CD4-positive, alpha-beta T cell treated with Interleukin-4 for 1 hour (primary cell): ENCODE results near the gene CYP4F22.
"Not testable (repeated sequence)": the region's sequence is repeated elsewhere in the genome, so short reads cannot be mapped to it uniquely, and the experiment has no call there.

Experiments used
- DNase-seq, 2 donors: peaks; one replicate each; pipeline ENCODE4 v3.0.0-alpha.2; 2020 to 2022

CYP4F22 gene

GRCh38 chr19:15583346-15583745 lies 75.0 kb downstream of the CYP4F22 start:
- no peak for DNase-seq

- DNase-seq = no peak
Measured at GRCh38 chr19:15584095-15584494, 75.8 kb downstream of the CYP4F22 start.

GRCh38 chr19:15584541-15585115 lies 76.3 kb downstream of the CYP4F22 start:
- DNase-seq = peak; percentile 76 to 79

- DNase-seq = peak; percentile 16 to 71
Measured at GRCh38 chr19:15587663-15588062, 79.3 kb downstream of the CYP4F22 start.

GRCh38 chr19:15588265-15588664 lies 79.9 kb downstream of the CYP4F22 start:
- DNase-seq = no peak

GRCh38 chr19:15589760-15590451 lies 81.6 kb downstream of the CYP4F22 start:
- no peak for DNase-seq

GRCh38 chr19:15591796-15592195 lies 83.5 kb downstream of the CYP4F22 start:
- no peak for DNase-seq

- DNase-seq = not testable (repeated sequence)
Measured at GRCh38 chr19:15592506-15592905, 84.2 kb downstream of the CYP4F22 start.

GRCh38 chr19:15593766-15594165 lies 85.4 kb downstream of the CYP4F22 start:
- not testable (repeated sequence) for DNase-seq

- no peak for DNase-seq
Measured at GRCh38 chr19:15595069-15595468, 86.7 kb downstream of the CYP4F22 start.
